Sigmoid colon (tissue), 7 donors: ENCODE results near the gene MTCP1. TPM values are rescaled to one million over a fixed set of nuclear protein-coding genes. Genes with fewer than 3 reads are reported as not detected.

Source experiments
- DNase-seq: peaks from one replicate; pipeline ENCODE4 v3.0.0-alpha.2; 2019
- H3K27ac ChIP-seq, 4 donors: fragments of 200-600 bp; sonication (generic); one replicate each; pipeline ENCODE4 v1.5.1; 2016 to 2019; ENCODE audit warnings: mild to moderate bottlenecking in 1 of 4
- H3K27me3 ChIP-seq, 3 donors: fragments of 200-600 bp; sonication (generic); one replicate each; pipeline ENCODE4 v1.5.1; 2019; ENCODE audit warnings: mild to moderate bottlenecking in 1 of 3
- H3K36me3 ChIP-seq, 4 donors: fragments of 200-600 bp; sonication (generic); one replicate each; pipeline ENCODE4 v1.5.1; 2016 to 2019
- H3K4me1 ChIP-seq, 4 donors: fragments of 200-600 bp; sonication (generic); one replicate each; pipeline ENCODE4 v1.5.1; 2017 to 2019
- H3K4me3 ChIP-seq, 4 donors: fragments of 200-600 bp; sonication (generic); one replicate each; pipeline ENCODE4 v1.5.1; 2017 to 2019; ENCODE audit warnings: mild to moderate bottlenecking in 2 of 4, moderate library complexity in 1 of 4
- H3K9me3 ChIP-seq, 4 donors: fragments of 200-600 bp in 3 of 4; sonication (generic) in 3 of 4; one replicate each; pipeline versions ENCODE4 v1.5.1 to v1.6.1; 2013 to 2019
- CTCF ChIP-seq, 4 experiments: fragments of 450-650 bp in 3 of 4; fragments of 200-600 bp in 1 of 4; IDR thresholded peaks; one replicate each; pipeline ENCODE4 v1.5.1; 2016 to 2019; ENCODE audit warnings: antibody characterized with exemption in 4 of 4, mild to moderate bottlenecking in 3 of 4, moderate library complexity in 2 of 4
- EP300 ChIP-seq, 4 donors: sonication (generic); formaldehyde crosslinking; IDR thresholded peaks; one replicate each; pipeline ENCODE4 v1.6.1; 2017; ENCODE audit warnings: antibody characterized with exemption in 4 of 4
- POLR2A ChIP-seq, 2 donors: fragments of 450-650 bp; IDR thresholded peaks; one replicate each; pipeline ENCODE4 v1.6.1; 2016; ENCODE audit warnings: antibody characterized with exemption in 2 of 2, mild to moderate bottlenecking in 2 of 2, moderate library complexity in 2 of 2
- POLR2AphosphoS5 ChIP-seq, 4 donors: sonication (generic); formaldehyde crosslinking; IDR thresholded peaks; one replicate each; pipeline ENCODE4 v1.6.1; 2017; ENCODE audit warnings: antibody characterized with exemption in 4 of 4
- WGBS, 2 donors: extraction: QIAGEN DNeasy Blood & Tissue Kit; methylation state at CpG; one replicate each; pipeline ENCODE4 v1.1.7; 2013; 5-methylcytosine and 5-hydroxymethylcytosine counted together
- intact Hi-C: fragments of 100-400 bp; cut with DNase I; formaldehyde crosslinking; loops from one replicate; pipeline ENCODE4 v1.15.1; 2023
- polyA plus RNA-seq, 3 donors: library from polyadenylated mRNA; stranded (reverse); fragments of 200-250 nt; gene quantifications; one replicate each; pipeline ENCODE4 v1.2.3, GENCODE V29; 2013
- total RNA-seq, 4 donors: library from RNA; depleted of rRNA; stranded (reverse); fragments of >200 nt; gene quantifications; one replicate each; pipeline ENCODE4 v1.1.0, GENCODE V29; 2016
- donor health status: healthy with polysubstance abuse.
- donor health status: Bipolar disorder and iron deficiency.
- donor health status: healthy.

Gene MTCP1
- total RNA-seq, result 1 to 10 TPM; 3.1 to 3.9 (median 3.7) TPM
- 10 to 100 TPM in 2 of 3 donors, 1 to 10 TPM in 1; 3.5 to 13.8 (median 12.5) TPM for polyA plus RNA-seq

GRCh38 chrX:155070975-155071693 lies at the start of gene MTCP1, which contains the start of the genes BRCC3 and CMC4:
TSS of gene MTCP1 (minus strand) at chrX:155071136. CDS start at chrX:155066010, 5,126 bp downstream.
TSS of gene BRCC3 (plus strand) at chrX:155071508. CDS start at chrX:155071528, 20 bp downstream.
TSS of gene CMC4 (minus strand) at chrX:155071136. CDS start at chrX:155064023, 7,113 bp downstream.
- H3K27ac ChIP-seq, result peak within 1 kb of the TSS; percentile 85 to 88 (median 88)
- H3K27me3 ChIP-seq, result no peaks in the 10 kb centered on the region
- H3K36me3 ChIP-seq, result peaks cover 0 to under 1% (median 0%) of the 10 kb centered on the region in 4 donors
- DNase-seq, result peak; percentile 89
- intact Hi-C loops, result loop anchor here (2.0 to 10.0 kb wide), 2 partner anchors 44 to 144 kb away; partner anchors contain the start of genes FUNDC2 and VBP1
- H3K4me1 ChIP-seq, result peaks cover 0 to 26% (median 5%) of the 10 kb centered on the region in 4 donors
- WGBS, 2 donors, result 1% methylated on average over 81 of the region's 81 CpGs
- TF ChIP-seq EP300 (IDR thresholded peaks at IDR 0.05) (no peak), POLR2A (IDR thresholded peaks at IDR 0.05) (peak; percentile 31 to 38), POLR2AphosphoS5 (IDR thresholded peaks at IDR 0.05) (peak; percentile 55 to 73 (median 59)), CTCF (IDR thresholded peaks at IDR 0.05) (no peak)
- no peaks in the 10 kb centered on the region for H3K9me3 ChIP-seq
- peak within 1 kb of the TSS; percentile 52 to 61 (median 58) for H3K4me3 ChIP-seq

GRCh38 chrX:155115174-155115819 lies 44.4 kb upstream of the MTCP1 start:
- Histone ChIP-seq H3K27ac (no peak overlapping the region), H3K4me1 (no peaks in the 10 kb centered on the region), H3K36me3 (peaks cover 0 to under 1% (median 0%) of the 10 kb centered on the region in 4 donors), H3K4me3 (no peak overlapping the region), H3K27me3 (no peaks in the 10 kb centered on the region), H3K9me3 (no peaks in the 10 kb centered on the region)
- DNase-seq, result no peak
- intact Hi-C loops, result no loop called here
- TF ChIP-seq POLR2AphosphoS5 (IDR thresholded peaks at IDR 0.05) (no peak), POLR2A (IDR thresholded peaks at IDR 0.05) (no peak), CTCF (IDR thresholded peaks at IDR 0.05) (no peak), EP300 (IDR thresholded peaks at IDR 0.05) (no peak)
- WGBS, 2 donors, result 96% methylated on average over 1 of the region's 1 CpG

- Histone ChIP-seq H3K27ac (no peak overlapping the region), H3K4me1 (no peaks in the 10 kb centered on the region), H3K9me3 (no peaks in the 10 kb centered on the region), H3K4me3 (no peak overlapping the region), H3K27me3 (no peaks in the 10 kb centered on the region), H3K36me3 (no peaks in the 10 kb centered on the region)
- intact Hi-C loops, result no loop called here
- TF ChIP-seq EP300 (IDR thresholded peaks at IDR 0.05), result no peak
- no peak for TF ChIP-seq POLR2AphosphoS5 (IDR thresholded peaks at IDR 0.05)
- TF ChIP-seq POLR2A (IDR thresholded peaks at IDR 0.05), result no peak
- TF ChIP-seq CTCF (IDR thresholded peaks at IDR 0.05), result no peak
- no peak for DNase-seq
- 97% methylated on average over 4 of the region's 4 CpGs for WGBS, 2 donors
Observed at GRCh38 chrX:155113097-155113496, 42.2 kb upstream of the MTCP1 start.

- H3K36me3 ChIP-seq, result no peaks in the 10 kb centered on the region
- 96 to 98% methylated on average over 3 of the region's 3 CpGs for WGBS, 2 donors
- H3K27me3 ChIP-seq, result no peaks in the 10 kb centered on the region
- no peak overlapping the region for H3K27ac ChIP-seq
- TF ChIP-seq POLR2A (IDR thresholded peaks at IDR 0.05) (no peak), POLR2AphosphoS5 (IDR thresholded peaks at IDR 0.05) (no peak), CTCF (IDR thresholded peaks at IDR 0.05) (no peak), EP300 (IDR thresholded peaks at IDR 0.05) (no peak)
- H3K9me3 ChIP-seq, result no peaks in the 10 kb centered on the region
- DNase-seq, result no peak
- H3K4me1 ChIP-seq, result no peaks in the 10 kb centered on the region
- intact Hi-C loops, result no loop called here
- no peak overlapping the region for H3K4me3 ChIP-seq
Observed at GRCh38 chrX:155112171-155112570, 41.2 kb upstream of the MTCP1 start.
